ENCODE measurements around the gene FSHB.

DNA sequence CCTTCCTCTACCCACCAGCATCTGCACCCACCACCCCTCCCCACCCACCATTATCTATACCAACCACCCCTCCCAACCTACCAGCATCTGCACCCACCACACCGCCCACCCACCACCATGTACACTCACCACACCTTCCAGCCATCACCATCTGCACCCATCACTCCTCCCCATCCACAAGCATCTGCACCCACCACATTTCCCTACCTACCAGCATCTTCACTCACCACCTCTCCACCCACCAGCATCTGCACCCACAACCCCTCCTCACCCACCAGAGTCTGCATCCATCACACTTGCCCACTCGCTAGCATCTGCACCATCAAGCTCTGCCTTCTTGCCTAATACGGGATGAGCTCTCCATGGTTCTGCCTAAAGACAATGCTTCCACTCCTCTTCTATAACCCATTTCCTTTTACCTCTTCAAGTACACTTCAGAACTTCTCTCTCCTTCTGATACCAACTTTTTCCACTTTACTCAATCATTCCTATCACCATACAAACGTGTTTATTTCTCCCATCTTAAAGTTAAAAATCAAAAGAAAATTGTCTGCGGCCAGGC is 2.4 kb upstream of the FSHB start:
- no peak for TF ChIP-seq EZH2phosphoT487 (IDR thresholded peaks at IDR 0.05; ENCODE audit: borderline replicate concordance, low read depth, low read length)
- TF ChIP-seq, protein P1, sequence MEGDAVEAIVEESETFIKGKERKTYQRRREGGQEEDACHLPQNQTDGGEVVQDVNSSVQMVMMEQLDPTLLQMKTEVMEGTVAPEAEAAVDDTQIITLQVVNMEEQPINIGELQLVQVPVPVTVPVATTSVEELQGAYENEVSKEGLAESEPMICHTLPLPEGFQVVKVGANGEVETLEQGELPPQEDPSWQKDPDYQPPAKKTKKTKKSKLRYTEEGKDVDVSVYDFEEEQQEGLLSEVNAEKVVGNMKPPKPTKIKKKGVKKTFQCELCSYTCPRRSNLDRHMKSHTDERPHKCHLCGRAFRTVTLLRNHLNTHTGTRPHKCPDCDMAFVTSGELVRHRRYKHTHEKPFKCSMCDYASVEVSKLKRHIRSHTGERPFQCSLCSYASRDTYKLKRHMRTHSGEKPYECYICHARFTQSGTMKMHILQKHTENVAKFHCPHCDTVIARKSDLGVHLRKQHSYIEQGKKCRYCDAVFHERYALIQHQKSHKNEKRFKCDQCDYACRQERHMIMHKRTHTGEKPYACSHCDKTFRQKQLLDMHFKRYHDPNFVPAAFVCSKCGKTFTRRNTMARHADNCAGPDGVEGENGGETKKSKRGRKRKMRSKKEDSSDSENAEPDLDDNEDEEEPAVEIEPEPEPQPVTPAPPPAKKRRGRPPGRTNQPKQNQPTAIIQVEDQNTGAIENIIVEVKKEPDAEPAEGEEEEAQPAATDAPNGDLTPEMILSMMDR (conservative IDR thresholded peaks at IDR 0.05; ENCODE audit: low read length): no peak
